ENCODE measurements around the gene PLEKHA6.
A peak's percentile ranks its signal among the peaks of the same experiment; 100 is the strongest.

Gene PLEKHA6

DNA sequence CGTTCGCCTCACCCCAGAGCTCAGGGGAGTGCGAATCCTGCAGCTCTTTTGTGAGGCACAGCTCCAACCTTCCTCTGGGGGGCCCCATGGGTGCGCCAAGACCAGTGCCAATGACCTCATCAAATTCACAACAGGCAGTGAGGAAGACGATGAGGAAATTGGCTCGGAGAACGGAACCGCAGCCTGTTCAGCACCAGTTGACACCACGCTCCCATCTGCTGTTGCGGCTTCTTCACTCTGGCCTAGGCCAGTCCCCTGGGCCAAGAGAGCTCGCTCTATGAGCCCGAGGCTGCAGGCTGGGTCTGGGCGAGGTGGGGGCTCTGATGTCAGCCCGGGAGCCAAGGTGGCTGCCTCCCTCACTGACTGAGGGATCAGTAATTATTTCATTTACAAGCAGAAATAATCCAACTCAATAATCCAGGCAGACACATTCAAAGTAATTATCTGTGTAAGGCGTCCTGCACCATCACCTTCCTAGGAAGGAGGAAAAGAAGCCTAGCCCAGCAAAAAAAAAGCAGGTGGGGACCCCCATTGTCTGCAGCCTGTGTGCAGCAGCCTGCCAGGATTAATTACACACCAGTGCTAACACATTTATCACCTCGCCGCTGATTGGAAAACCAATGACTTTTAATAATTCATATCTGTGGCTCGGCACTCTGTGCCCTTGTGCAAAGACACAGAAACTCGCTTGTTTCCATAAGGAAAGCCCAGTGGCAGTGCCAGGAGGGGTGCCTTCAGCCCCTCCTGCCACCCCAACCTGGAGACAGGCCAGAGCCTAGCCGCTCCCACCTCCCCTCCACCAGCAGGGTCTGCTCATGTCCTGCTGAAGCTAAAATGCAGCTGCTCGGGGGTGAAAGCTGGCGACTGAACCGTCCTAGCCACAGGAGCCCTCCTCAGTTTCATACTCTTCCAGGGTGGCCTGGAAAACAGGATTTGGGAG is 1.9 kb downstream of the PLEKHA6 start:
- no peak overlapping the region for H3K18ac ChIP-seq (ENCODE audit: low read length)
- H3K4me1 ChIP-seq (ENCODE audit: control insufficient read depth, low read depth, low read length), result peaks cover 3% of the 10 kb centered on the region
- H3K4ac ChIP-seq (ENCODE audit: low read depth, low read length), result no peak overlapping the region
- no peaks in the 10 kb centered on the region for H3K79me2 ChIP-seq (ENCODE audit: control insufficient read depth, insufficient read depth, low read length)
- H4K8ac ChIP-seq (ENCODE audit: low read depth, low read length), result no peak overlapping the region
- no peak overlapping the region for H2BK120ac ChIP-seq (ENCODE audit: low read depth, low read length)
- H4K5ac ChIP-seq (ENCODE audit: low read length), result no peak overlapping the region
- H3K9ac ChIP-seq (ENCODE audit: low read length), result no peak overlapping the region
- no peaks in the 10 kb centered on the region for H3K79me1 ChIP-seq (ENCODE audit: low read length)
- H3K27ac ChIP-seq (ENCODE audit: low read depth, low read length), result no peak overlapping the region
- no peaks in the 10 kb centered on the region for H3K27me3 ChIP-seq (ENCODE audit: insufficient read depth, low read length, poor library complexity)
- no peaks in the 10 kb centered on the region for H3K36me3 ChIP-seq (ENCODE audit: control insufficient read depth, insufficient read depth, low read length)
- no peak overlapping the region for H2BK5ac ChIP-seq (ENCODE audit: low read length)
- peak overlapping the region; percentile 18 for H3K56ac ChIP-seq (ENCODE audit: low read length)
- no CpG with 5 or more reads among the region's 23 CpGs for WGBS (ENCODE audit: extremely low coverage, insufficient coverage, low lambda C conversion rate)
- no peak overlapping the region for H2BK15ac ChIP-seq (replicated peaks; ENCODE audit: low read depth)
- no peak overlapping the region for H3K4me3 ChIP-seq (ENCODE audit: low read length)
- DNase-seq, result peak; percentile 51
- no peak overlapping the region for H2AK5ac ChIP-seq (ENCODE audit: low read length)
- no peak overlapping the region for H3K23ac ChIP-seq (ENCODE audit: low read length)
- no peak overlapping the region for H3K4me2 ChIP-seq (ENCODE audit: low read length)

DNA sequence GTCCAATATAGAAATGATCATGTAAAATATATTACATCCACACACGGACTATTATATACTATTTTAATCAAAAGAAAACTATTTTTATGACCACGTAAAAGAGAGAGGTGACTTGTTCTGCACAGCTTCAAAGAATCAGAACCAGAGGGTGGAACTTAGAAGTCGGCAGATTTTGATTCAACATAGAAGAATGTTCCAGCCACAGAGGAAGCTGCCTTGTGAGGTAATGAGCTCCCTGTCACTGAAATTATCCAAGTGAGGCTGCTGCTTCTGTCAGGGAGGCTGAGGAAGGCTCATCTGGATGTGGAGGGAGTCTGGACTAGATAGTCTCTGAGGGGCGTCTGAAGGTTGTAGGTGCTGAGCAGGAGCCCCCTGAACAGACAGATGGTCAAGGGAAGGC is 2.7 kb downstream of the PLEKHA6 start:
- Histone ChIP-seq H3K9ac (ENCODE audit: low read length) (no peak overlapping the region), H3K4me1 (ENCODE audit: control insufficient read depth, low read depth, low read length) (peaks cover 3% of the 10 kb centered on the region), H2BK120ac (ENCODE audit: low read depth, low read length) (no peak overlapping the region), H2BK15ac (replicated peaks; ENCODE audit: low read depth) (no peak overlapping the region), H3K18ac (ENCODE audit: low read length) (no peak overlapping the region), H3K79me2 (ENCODE audit: control insufficient read depth, insufficient read depth, low read length) (no peaks in the 10 kb centered on the region), H4K5ac (ENCODE audit: low read length) (no peak overlapping the region), H3K4me3 (ENCODE audit: low read length) (no peak overlapping the region), H3K23ac (ENCODE audit: low read length) (no peak overlapping the region), H2AK5ac (ENCODE audit: low read length) (no peak overlapping the region), H2BK5ac (ENCODE audit: low read length) (no peak overlapping the region), H3K36me3 (ENCODE audit: control insufficient read depth, insufficient read depth, low read length) (no peaks in the 10 kb centered on the region), H3K4ac (ENCODE audit: low read depth, low read length) (no peak overlapping the region), H4K8ac (ENCODE audit: low read depth, low read length) (no peak overlapping the region), H3K56ac (ENCODE audit: low read length) (no peak overlapping the region), H3K27me3 (ENCODE audit: insufficient read depth, low read length, poor library complexity) (no peaks in the 10 kb centered on the region), H3K79me1 (ENCODE audit: low read length) (no peaks in the 10 kb centered on the region), H3K4me2 (ENCODE audit: low read length) (no peak overlapping the region), H3K27ac (ENCODE audit: low read depth, low read length) (no peak overlapping the region)
- no peak for DNase-seq
- whole genome bisulfite sequencing (ENCODE audit: extremely low coverage, insufficient coverage, low lambda C conversion rate), result no CpG with 5 or more reads among the region's 4 CpGs

DNA sequence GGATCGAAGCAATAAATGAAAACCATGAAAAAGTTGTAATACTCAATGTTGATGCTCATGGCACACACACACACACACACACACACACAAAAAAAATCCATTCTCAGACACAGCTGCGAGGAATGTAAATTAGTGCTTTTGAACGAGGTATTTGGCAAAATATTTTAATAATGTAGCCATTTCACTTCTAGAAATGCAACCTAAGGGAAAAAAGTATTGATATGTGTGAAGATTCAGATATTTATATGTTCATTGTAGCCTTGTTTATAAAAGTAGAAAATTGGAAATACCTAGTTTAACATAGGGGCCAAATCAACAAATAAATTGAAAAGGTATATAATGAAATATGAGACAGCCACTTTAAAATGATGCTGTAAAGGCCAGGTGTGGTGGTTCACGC is 3.8 kb downstream of the PLEKHA6 start:
- H3K4ac ChIP-seq (ENCODE audit: low read depth, low read length), result no peak overlapping the region
- no peak overlapping the region for H3K4me2 ChIP-seq (ENCODE audit: low read length)
- no peak overlapping the region for H4K8ac ChIP-seq (ENCODE audit: low read depth, low read length)
- H2BK120ac ChIP-seq (ENCODE audit: low read depth, low read length), result no peak overlapping the region
- no peak overlapping the region for H4K5ac ChIP-seq (ENCODE audit: low read length)
- no peak overlapping the region for H3K9ac ChIP-seq (ENCODE audit: low read length)
- no peak overlapping the region for H2BK15ac ChIP-seq (replicated peaks; ENCODE audit: low read depth)
- H2BK5ac ChIP-seq (ENCODE audit: low read length), result no peak overlapping the region
- H3K56ac ChIP-seq (ENCODE audit: low read length), result no peak overlapping the region
- H3K27me3 ChIP-seq (ENCODE audit: insufficient read depth, low read length, poor library complexity), result no peaks in the 10 kb centered on the region
- no peaks in the 10 kb centered on the region for H3K36me3 ChIP-seq (ENCODE audit: control insufficient read depth, insufficient read depth, low read length)
- no peak overlapping the region for H3K27ac ChIP-seq (ENCODE audit: low read depth, low read length)
- no peak overlapping the region for H3K23ac ChIP-seq (ENCODE audit: low read length)
- no peaks in the 10 kb centered on the region for H3K79me1 ChIP-seq (ENCODE audit: low read length)
- H3K79me2 ChIP-seq (ENCODE audit: control insufficient read depth, insufficient read depth, low read length), result no peaks in the 10 kb centered on the region
- H3K4me1 ChIP-seq (ENCODE audit: control insufficient read depth, low read depth, low read length), result peaks cover 3% of the 10 kb centered on the region
- DNase-seq, result no peak
- H3K4me3 ChIP-seq (ENCODE audit: low read length), result no peak overlapping the region
- H2AK5ac ChIP-seq (ENCODE audit: low read length), result no peak overlapping the region
- no CpG with 5 or more reads among the region's 4 CpGs for WGBS (ENCODE audit: extremely low coverage, insufficient coverage, low lambda C conversion rate)
- H3K18ac ChIP-seq (ENCODE audit: low read length), result no peak overlapping the region

DNA sequence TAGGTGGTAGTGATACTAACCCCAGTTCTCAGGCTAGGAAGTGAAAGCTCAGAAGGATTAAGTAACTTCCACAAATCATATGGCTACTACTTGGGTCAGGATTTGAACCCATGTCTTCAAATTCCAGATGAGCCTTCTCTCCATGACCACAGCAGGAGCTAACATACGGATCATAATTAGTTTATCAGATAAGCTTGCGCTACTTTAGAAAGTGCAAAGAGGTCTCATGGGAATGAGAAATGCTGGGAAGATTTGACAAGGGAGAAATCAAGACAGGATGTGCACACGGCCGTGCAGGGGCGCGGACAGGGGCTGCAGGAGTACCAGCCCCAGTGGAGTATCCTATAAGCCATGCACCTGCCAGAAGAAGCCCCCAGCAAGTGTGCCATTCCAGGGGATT is 5.2 kb downstream of the PLEKHA6 start:
- H4K8ac ChIP-seq (ENCODE audit: low read depth, low read length), result no peak overlapping the region
- H3K56ac ChIP-seq (ENCODE audit: low read length), result no peak overlapping the region
- no peak overlapping the region for H3K4ac ChIP-seq (ENCODE audit: low read depth, low read length)
- no peak overlapping the region for H2AK5ac ChIP-seq (ENCODE audit: low read length)
- no peak overlapping the region for H3K27ac ChIP-seq (ENCODE audit: low read depth, low read length)
- H2BK15ac ChIP-seq (replicated peaks; ENCODE audit: low read depth), result no peak overlapping the region
- H2BK120ac ChIP-seq (ENCODE audit: low read depth, low read length), result no peak overlapping the region
- no peaks in the 10 kb centered on the region for H3K36me3 ChIP-seq (ENCODE audit: control insufficient read depth, insufficient read depth, low read length)
- no peak overlapping the region for H3K23ac ChIP-seq (ENCODE audit: low read length)
- no peak overlapping the region for H3K9ac ChIP-seq (ENCODE audit: low read length)
- H3K4me1 ChIP-seq (ENCODE audit: control insufficient read depth, low read depth, low read length), result peaks cover 3% of the 10 kb centered on the region
- WGBS (ENCODE audit: extremely low coverage, insufficient coverage, low lambda C conversion rate), result no CpG with 5 or more reads among the region's 6 CpGs
- no peak overlapping the region for H3K4me2 ChIP-seq (ENCODE audit: low read length)
- H3K27me3 ChIP-seq (ENCODE audit: insufficient read depth, low read length, poor library complexity), result no peaks in the 10 kb centered on the region
- H3K4me3 ChIP-seq (ENCODE audit: low read length), result no peak overlapping the region
- H3K79me1 ChIP-seq (ENCODE audit: low read length), result no peaks in the 10 kb centered on the region
- DNase-seq, result no peak
- no peak overlapping the region for H3K18ac ChIP-seq (ENCODE audit: low read length)
- no peak overlapping the region for H2BK5ac ChIP-seq (ENCODE audit: low read length)
- H4K5ac ChIP-seq (ENCODE audit: low read length), result no peak overlapping the region
- no peaks in the 10 kb centered on the region for H3K79me2 ChIP-seq (ENCODE audit: control insufficient read depth, insufficient read depth, low read length)

DNA sequence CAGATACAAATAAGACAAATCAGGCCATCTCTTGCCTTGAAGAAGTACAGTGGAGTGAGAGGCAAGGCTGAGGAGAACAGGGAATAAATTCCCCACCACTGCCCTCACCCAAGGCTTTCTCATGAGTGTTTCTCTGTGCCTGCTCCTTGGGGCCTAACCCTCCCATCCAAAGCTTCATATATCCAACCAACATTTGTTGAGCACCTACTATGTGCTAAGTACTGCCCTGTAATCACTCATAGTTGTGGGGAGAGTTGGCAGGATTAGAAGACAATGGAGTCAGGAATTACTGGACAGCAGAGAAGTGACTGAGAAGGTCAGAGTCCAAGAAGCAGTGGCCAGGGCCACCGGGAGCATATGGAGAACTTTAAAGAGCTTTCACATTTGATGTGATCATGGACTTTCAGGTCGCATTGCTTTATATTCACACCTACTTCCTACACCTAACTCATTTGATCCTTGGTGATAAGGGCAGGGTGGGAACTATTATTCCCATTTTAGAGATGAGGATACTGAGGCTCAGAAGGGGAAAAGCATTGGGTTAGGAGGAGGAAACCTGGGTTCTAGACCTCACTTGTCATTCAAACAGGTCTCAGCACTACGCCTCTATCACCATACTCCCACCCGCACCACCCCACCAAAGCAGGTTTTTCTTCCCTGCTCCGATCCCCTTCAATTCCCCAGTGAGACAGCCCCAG is 6.4 kb downstream of the PLEKHA6 start:
- no CpG with 5 or more reads among the region's 5 CpGs for WGBS (ENCODE audit: extremely low coverage, insufficient coverage, low lambda C conversion rate)
- H3K27me3 ChIP-seq (ENCODE audit: insufficient read depth, low read length, poor library complexity), result no peaks in the 10 kb centered on the region
- no peak overlapping the region for H2BK15ac ChIP-seq (replicated peaks; ENCODE audit: low read depth)

More for the DNA sequence above, 6.4 kb downstream of the PLEKHA6 start:
- no peaks in the 10 kb centered on the region for H3K4me1 ChIP-seq (ENCODE audit: control insufficient read depth, low read depth, low read length)
- no peak overlapping the region for H4K5ac ChIP-seq (ENCODE audit: low read length)
- H3K9ac ChIP-seq (ENCODE audit: low read length), result no peak overlapping the region
- no peak overlapping the region for H2AK5ac ChIP-seq (ENCODE audit: low read length)
- no peaks in the 10 kb centered on the region for H3K79me1 ChIP-seq (ENCODE audit: low read length)
- no peak overlapping the region for H3K18ac ChIP-seq (ENCODE audit: low read length)
- H3K4me3 ChIP-seq (ENCODE audit: low read length), result no peak overlapping the region
- no peaks in the 10 kb centered on the region for H3K79me2 ChIP-seq (ENCODE audit: control insufficient read depth, insufficient read depth, low read length)
- H2BK5ac ChIP-seq (ENCODE audit: low read length), result no peak overlapping the region
- H3K56ac ChIP-seq (ENCODE audit: low read length), result no peak overlapping the region
- no peak overlapping the region for H3K23ac ChIP-seq (ENCODE audit: low read length)
- no peak overlapping the region for H3K4me2 ChIP-seq (ENCODE audit: low read length)
- no peaks in the 10 kb centered on the region for H3K36me3 ChIP-seq (ENCODE audit: control insufficient read depth, insufficient read depth, low read length)
- no peak overlapping the region for H2BK120ac ChIP-seq (ENCODE audit: low read depth, low read length)
- no peak overlapping the region for H3K4ac ChIP-seq (ENCODE audit: low read depth, low read length)
- H4K8ac ChIP-seq (ENCODE audit: low read depth, low read length), result no peak overlapping the region
- no peak for DNase-seq
- H3K27ac ChIP-seq (ENCODE audit: low read depth, low read length), result no peak overlapping the region

Data from mesendoderm (in vitro differentiated cells).